SK-N-SH treated with all-trans-retinoic acid at 6 μM for 48 hours (cell line): Measurements from ENCODE around the gene THSD7A.

Source experiments
- ATAC-seq: fragments of 200-7000 bp; cut with Tn5 transposase; 3 replicates; pipeline ENCODE4 v1.9.1; 2020; ENCODE audit warnings: mild to moderate bottlenecking, moderate library complexity
- ARNTL ChIP-seq: fragments of 450-650 bp; formaldehyde crosslinking; IDR thresholded peaks from 2 replicates; pipeline ENCODE4 v1.5.0; 2020; ENCODE audit warnings: low read depth, mild to moderate bottlenecking, moderate library complexity, borderline replicate concordance
- BACH2 ChIP-seq: fragments of 250-450 bp; sonication (Bioruptor Pico); IDR thresholded peaks from 2 replicates; pipeline ENCODE4 v1.9.0; 2021; ENCODE audit warnings: mild to moderate bottlenecking, borderline replicate concordance
- CREB5 ChIP-seq: fragments of 250-450 bp; sonication (Bioruptor Pico); IDR thresholded peaks from 2 replicates; pipeline ENCODE4 v1.5.1; 2020; ENCODE audit warnings: low read depth, mild to moderate bottlenecking, moderate library complexity
- CSRNP3 ChIP-seq: fragments of 250-450 bp; sonication (Bioruptor Pico); IDR thresholded peaks from 2 replicates; pipeline ENCODE4 v1.5.1; 2021; ENCODE audit warnings: mild to moderate bottlenecking, moderate library complexity
- ESRRG ChIP-seq: fragments of 250-450 bp; sonication (Bioruptor Pico); IDR thresholded peaks from 2 replicates; pipeline ENCODE4 v1.6.1; 2021; ENCODE audit warnings: mild to moderate bottlenecking
- GLIS3 ChIP-seq: fragments of 250-450 bp; sonication (Bioruptor Pico); IDR thresholded peaks from 2 replicates; pipeline ENCODE4 v1.5.0; 2020; ENCODE audit warnings: mild to moderate bottlenecking, moderate library complexity
- ISL1 ChIP-seq: fragments of 250-450 bp; sonication (Bioruptor Pico); IDR thresholded peaks from 2 replicates; pipeline ENCODE4 v2.1.2; 2022; ENCODE audit warnings: mild to moderate bottlenecking, moderate library complexity
- OSR1 ChIP-seq: fragments of 250-450 bp; sonication (Bioruptor Pico); IDR thresholded peaks from 2 replicates; pipeline ENCODE4 v1.8.0; 2022; ENCODE audit warnings: moderate library complexity, mild to moderate bottlenecking, inconsistent platforms
- PATZ1 ChIP-seq: fragments of 250-450 bp; sonication (Bioruptor Pico); IDR thresholded peaks from 2 replicates; pipeline ENCODE4 v1.8.0; 2020; ENCODE audit warnings: mild to moderate bottlenecking, moderate library complexity, borderline replicate concordance
- POU6F1 ChIP-seq: fragments of 250-450 bp; sonication (Bioruptor Pico); IDR thresholded peaks from 2 replicates; pipeline ENCODE4 v1.8.0; 2021; ENCODE audit warnings: low read depth, mild to moderate bottlenecking, moderate library complexity, borderline replicate concordance
- PPARA ChIP-seq: fragments of 250-450 bp; sonication (Bioruptor Pico); IDR thresholded peaks from 2 replicates; pipeline ENCODE4 v1.5.0; 2020; ENCODE audit warnings: mild to moderate bottlenecking, borderline replicate concordance
- RARB ChIP-seq: fragments of 250-450 bp; sonication (Bioruptor Pico); IDR thresholded peaks from 2 replicates; pipeline ENCODE4 v1.8.0; 2021; ENCODE audit warnings: mild to moderate bottlenecking, moderate library complexity
- SNAI2 ChIP-seq: fragments of 250-450 bp; sonication (Bioruptor Pico); IDR thresholded peaks from 2 replicates; pipeline ENCODE4 v1.5.0; 2020; ENCODE audit warnings: mild to moderate bottlenecking, moderate library complexity
- TCF4 ChIP-seq: fragments of 250-450 bp; sonication (Bioruptor Pico); IDR thresholded peaks from 2 replicates; pipeline ENCODE4 v1.8.0; 2021; ENCODE audit warnings: mild to moderate bottlenecking, moderate library complexity, borderline replicate concordance
- TOX ChIP-seq: fragments of 250-450 bp; sonication (Bioruptor Pico); IDR thresholded peaks from 2 replicates; pipeline ENCODE4 v1.8.0; 2021; ENCODE audit warnings: mild to moderate bottlenecking, moderate library complexity, borderline replicate concordance
- TSHZ2 ChIP-seq: fragments of 250-450 bp; sonication (Bioruptor Pico); IDR thresholded peaks from 2 replicates; pipeline ENCODE4 v1.5.0; 2020; ENCODE audit warnings: mild to moderate bottlenecking, moderate library complexity
- ZC3H10 ChIP-seq: fragments of 250-450 bp; sonication (Bioruptor Pico); IDR thresholded peaks from 2 replicates; pipeline ENCODE4 v1.5.1; 2021; ENCODE audit warnings: mild to moderate bottlenecking, moderate library complexity
- ZFP3 ChIP-seq: fragments of 250-450 bp; sonication (Bioruptor Pico); IDR thresholded peaks from 2 replicates; pipeline ENCODE4 v1.5.0; 2020; ENCODE audit warnings: mild to moderate bottlenecking, moderate library complexity
- ZFP30 ChIP-seq: fragments of 450-650 bp; formaldehyde crosslinking; IDR thresholded peaks from 2 replicates; pipeline ENCODE4 v1.5.0; 2022; ENCODE audit warnings: mild to moderate bottlenecking, moderate library complexity
- ZNF565 ChIP-seq: fragments of 450-650 bp; formaldehyde crosslinking; conservative IDR thresholded peaks from 2 replicates; pipeline ENCODE4 v1.5.0; 2020; ENCODE audit warnings: low read depth, mild to moderate bottlenecking, moderate library complexity
- ZNF70 ChIP-seq: fragments of 450-650 bp; formaldehyde crosslinking; IDR thresholded peaks from 2 replicates; pipeline ENCODE4 v1.5.0; 2020; ENCODE audit warnings: mild to moderate bottlenecking, moderate library complexity
- ZNF8 ChIP-seq: fragments of 450-650 bp; formaldehyde crosslinking; IDR thresholded peaks from 2 replicates; pipeline ENCODE4 v1.5.0; 2020; ENCODE audit warnings: mild to moderate bottlenecking, moderate library complexity

THSD7A gene

GRCh38 chr7:11792166-11792565 lies 39.8 kb downstream of the THSD7A start:
- TF ChIP-seq ZNF8 (CRISPR knock-in tag) = no peak
- TF ChIP-seq ESRRG (CRISPR knock-in tag) = no peak
- no peak for TF ChIP-seq PATZ1 (CRISPR knock-in tag)
- no peak for TF ChIP-seq ZNF565 (CRISPR knock-in tag)
- no peak for TF ChIP-seq SNAI2 (CRISPR knock-in tag)
- no peak for TF ChIP-seq ZNF70
- TF ChIP-seq CREB5 (CRISPR knock-in tag) = no peak
- no peak for TF ChIP-seq ZFP30 (CRISPR knock-in tag)
- TF ChIP-seq PPARA (CRISPR knock-in tag) = no peak
- TF ChIP-seq ZC3H10 (CRISPR knock-in tag) = no peak
- TF ChIP-seq TOX (CRISPR knock-in tag) = no peak
- TF ChIP-seq BACH2 (CRISPR knock-in tag) = no peak
- no peak for ATAC-seq

- no peak for TF ChIP-seq TCF4
- TF ChIP-seq ISL1 (CRISPR knock-in tag) = no peak
- no peak for ATAC-seq
Measured at GRCh38 chr7:11788568-11788967, 43.4 kb downstream of the THSD7A start.

GRCh38 chr7:11787534-11787933 lies 44.5 kb downstream of the THSD7A start:
- no peak for ATAC-seq
- TF ChIP-seq POU6F1 (CRISPR knock-in tag) = no peak
- TF ChIP-seq ZFP3 = no peak
- TF ChIP-seq RARB (CRISPR knock-in tag) = no peak

- TF ChIP-seq TCF4 (no peak), ZNF70 (no peak), ESRRG (CRISPR knock-in tag) (no peak), OSR1 (no peak), BACH2 (CRISPR knock-in tag) (no peak), PPARA (CRISPR knock-in tag) (no peak), ISL1 (CRISPR knock-in tag) (no peak), RARB (CRISPR knock-in tag) (no peak), ZFP3 (no peak), CREB5 (CRISPR knock-in tag) (no peak), ZNF565 (CRISPR knock-in tag) (no peak), ZFP30 (CRISPR knock-in tag) (no peak), CSRNP3 (CRISPR knock-in tag) (no peak), TOX (CRISPR knock-in tag) (no peak), TSHZ2 (CRISPR knock-in tag) (no peak), ZNF8 (CRISPR knock-in tag) (no peak), PATZ1 (CRISPR knock-in tag) (no peak), GLIS3 (CRISPR knock-in tag) (no peak), ARNTL (CRISPR knock-in tag) (no peak)
- no peak for ATAC-seq
Measured at GRCh38 chr7:11786186-11786585, 45.8 kb downstream of the THSD7A start.
